ENCODE results near the gene EPS15. TPM values are rescaled to one million over a fixed set of nuclear protein-coding genes. Genes with fewer than 3 reads are reported as not detected.

EPS15 gene
- 56.8 and 74.5 TPM in 2 replicates for total RNA-seq

GRCh38 chr1:51519048-51519864 lies at the start of gene EPS15:
Gene EPS15 (minus strand): TSS chr1:51519266. CDS start chr1:51519231, 35 bp downstream.

GRCh38 chr1:51330331-51331201 lies 188.5 kb downstream of the EPS15 start, which contains the start of gene TTC39A:
Gene TTC39A (minus strand): TSS chr1:51330562. CDS start chr1:51330477, 85 bp downstream.

Small RNAs within 50 kb of the gene (small RNA-seq; reads per million reads assigned to genes)
- gene RNU6-1281P: not detected
- gene RNU6-877P: not detected

Other genes with a start within 250 kb of the EPS15 start
- gene TTC39A, start 188.7 kb downstream of the EPS15 start, total RNA-seq: 1.2 and 2.3 TPM in 2 replicates
- 91.5 and 101 TPM in 2 replicates for gene OSBPL9, start 97.8 kb upstream of the EPS15 start, total RNA-seq

Data from vein endothelial cell (primary cell).